ENCODE results near the gene TECRL. TPM values are rescaled to one million over a fixed set of nuclear protein-coding genes. Genes with fewer than 3 reads are reported as not detected.
A peak's percentile ranks its signal among the peaks of the same experiment; 100 is the strongest.

TECRL gene
- polyA plus RNA-seq, 12 donors, result 19.8 to 93.2 (median 50.1) TPM; not detected in 1

DNA sequence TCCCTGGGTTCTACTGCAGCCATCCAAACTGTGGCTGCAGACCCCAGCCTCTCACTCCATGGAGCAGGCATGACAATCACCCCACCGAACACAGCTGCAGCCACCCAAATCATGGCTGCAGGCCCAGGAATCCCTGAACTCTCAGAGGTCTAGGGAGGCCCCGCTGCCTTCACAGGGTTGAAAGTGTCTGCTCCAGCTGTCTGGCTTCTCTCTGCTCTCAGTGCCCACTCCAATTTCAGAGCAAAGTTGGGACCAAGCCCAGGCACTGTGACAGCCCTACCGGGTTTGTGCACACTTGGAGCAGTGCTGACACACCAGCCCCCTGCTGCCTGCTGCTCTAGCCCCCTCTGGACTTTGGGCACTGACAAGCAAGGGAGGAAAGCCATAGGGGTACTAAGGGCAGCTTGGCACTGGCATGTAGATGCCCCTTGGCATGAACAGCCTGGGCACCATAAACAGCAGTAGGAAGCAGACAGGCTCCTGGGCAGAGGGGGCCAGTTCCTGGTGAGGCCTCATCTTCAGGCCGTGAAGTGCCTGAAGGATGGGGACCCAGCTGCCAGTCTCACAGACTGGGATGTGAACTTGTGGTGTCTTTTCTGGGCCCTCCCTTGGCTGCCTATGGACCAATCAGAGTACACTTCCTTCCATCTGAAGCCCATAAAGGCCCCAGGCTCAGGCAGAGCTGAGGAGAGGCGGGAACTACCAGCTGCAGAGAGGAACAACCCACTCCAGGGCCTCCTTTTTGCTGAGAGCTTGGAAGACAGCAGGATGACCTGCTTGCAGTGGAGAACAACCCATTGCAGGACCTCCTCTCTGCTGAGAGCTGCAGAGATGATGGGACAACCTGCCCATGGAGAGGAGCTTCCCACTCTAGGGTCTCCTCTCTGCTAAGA is 68.8 kb downstream of the TECRL start:
- DNase-seq, result peak; percentile 20

DNA sequence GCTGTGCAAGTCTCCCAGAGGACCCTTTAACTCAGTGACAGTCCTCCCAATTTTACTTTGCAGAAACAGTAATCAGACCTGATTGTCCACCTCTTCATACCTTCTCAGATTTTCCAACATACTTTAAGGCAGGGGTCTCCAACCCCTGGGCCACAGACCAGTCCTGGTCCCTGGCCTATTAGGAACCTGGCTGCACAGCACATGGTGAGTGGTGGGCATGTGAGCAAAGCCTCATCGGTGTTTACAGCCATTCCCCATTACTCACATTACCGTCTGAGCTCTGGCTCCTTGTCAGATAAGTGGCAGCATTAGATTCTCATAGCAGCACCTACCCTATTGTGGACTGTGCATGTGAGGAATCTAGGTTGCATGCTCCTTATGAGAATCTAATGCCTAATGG is 74.3 kb downstream of the TECRL start:
- DNase-seq, result no peak

DNA sequence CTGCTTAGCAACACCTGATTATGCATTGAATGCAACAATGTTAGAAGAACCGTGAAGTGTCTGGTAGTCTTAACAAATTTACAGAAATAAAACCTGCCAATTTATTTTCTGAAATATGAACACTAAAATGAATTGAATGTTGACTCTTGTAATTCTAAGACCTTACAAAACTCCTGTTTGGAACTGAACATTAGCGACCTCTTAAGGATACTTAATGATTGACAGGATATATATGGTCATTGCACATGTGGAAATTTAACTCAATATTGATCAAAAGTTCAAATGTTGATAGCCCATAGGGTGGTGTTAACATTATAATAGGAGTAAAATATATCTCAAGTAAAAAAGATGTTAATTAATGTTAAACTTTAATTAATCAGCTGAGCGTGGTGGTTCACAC is 79.1 kb downstream of the TECRL start:
- no peak for DNase-seq

DNA sequence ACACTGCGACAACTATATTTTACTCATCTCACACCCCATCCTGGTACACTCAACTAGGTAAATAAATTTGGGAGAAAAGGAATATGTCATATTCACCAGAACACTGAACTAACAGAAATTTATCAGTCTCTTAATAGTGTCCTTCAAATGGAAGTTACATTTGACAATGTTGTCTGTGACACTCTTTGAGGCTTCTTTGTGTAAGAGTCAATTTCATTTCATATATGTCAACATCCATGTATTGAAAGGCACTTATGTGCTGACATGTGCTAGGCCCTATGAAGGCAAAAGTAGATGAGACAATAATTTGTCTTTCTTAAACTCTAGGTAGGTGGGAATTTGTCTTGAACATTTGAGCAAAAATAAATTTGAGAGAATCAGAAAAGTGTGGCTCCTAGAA is 82.0 kb downstream of the TECRL start:
- DNase-seq, result no peak

DNA sequence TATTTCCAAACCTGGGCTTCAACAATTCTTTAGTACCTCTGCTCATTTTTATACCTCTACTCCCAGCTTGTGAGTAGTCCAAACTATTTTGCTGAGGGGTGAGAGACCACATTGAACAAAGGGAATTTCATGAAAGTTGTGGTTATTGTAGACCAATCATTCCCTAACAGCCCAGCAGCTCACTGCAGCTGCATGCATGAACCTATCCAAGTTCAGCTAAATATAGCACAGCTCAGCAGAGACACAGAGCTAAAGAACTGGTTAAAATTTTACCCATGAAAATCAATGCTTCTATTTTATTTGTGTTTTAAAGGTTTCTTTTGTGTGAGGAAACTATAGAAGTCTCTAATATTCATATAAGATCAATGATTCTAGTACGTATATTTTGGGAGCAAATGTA is 82.7 kb downstream of the TECRL start:
- no peak for DNase-seq

DNA sequence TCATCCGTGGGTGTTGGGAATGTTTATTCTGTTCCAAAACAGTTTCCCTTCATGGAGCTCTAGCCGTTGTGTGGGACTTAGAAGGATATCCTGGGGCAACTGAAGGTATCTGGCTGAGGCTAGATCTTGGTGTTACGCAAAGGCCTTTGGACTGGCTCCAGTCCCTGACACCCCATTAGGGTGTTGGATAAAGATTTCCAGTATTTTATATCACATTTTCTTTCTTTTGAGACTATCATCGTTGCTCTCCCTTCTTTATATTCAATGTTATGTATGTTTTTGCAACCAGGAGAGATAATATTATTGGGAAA is 103.0 kb downstream of the TECRL start:
- DNase-seq, result no peak

DNA sequence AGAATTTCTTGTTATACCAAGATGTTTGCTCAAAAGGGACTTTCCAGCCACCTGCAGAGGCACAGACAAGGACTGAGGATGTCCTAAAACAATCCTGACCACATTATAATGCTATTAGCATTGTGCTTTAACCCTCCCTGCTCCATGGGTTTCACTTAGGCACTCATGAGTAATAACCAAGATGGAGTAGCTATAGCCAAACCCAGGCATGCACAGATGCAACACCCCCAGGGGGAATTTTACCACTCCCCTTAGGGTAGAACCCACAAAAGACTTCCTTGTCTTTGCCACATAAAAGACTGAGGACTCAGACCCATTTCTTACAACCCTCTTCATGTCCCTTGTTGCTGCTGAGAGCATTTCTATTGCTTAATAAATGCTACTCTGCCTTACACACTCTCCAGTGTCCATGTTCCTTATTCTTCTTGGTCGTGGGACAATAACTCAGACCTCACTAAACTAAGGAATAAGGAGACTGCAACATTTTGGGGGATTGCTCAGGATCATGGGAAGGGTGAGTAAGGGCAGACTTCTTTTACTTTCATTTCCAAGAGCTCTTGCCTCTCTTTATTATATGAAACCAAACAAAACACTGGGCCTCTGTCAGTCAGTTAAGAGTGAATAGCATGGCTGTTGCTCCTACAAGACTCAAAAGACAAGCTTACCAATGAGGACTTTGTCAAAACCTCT is 103.5 kb downstream of the TECRL start:
- DNase-seq, result no peak

DNA sequence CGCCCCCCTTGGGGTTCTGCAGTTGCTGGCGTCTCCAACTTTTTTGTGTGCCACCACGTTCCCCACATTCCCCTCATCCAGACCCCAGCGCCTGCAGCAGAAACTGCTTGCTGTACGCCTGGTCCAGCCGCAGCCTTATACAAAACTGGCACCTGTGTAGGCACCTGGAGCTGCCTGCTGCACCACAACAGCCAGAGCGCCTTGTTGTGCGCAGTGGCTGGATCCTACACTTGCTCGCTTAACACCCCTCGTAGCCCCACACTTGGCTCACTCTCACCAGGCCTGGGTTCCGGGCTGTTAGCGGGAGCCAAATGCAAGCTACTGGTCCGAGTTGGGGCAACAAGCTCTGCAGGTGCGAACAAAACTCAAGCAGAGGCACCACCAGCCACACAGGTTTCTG is 136.8 kb downstream of the TECRL start:
- no peak for DNase-seq

DNA sequence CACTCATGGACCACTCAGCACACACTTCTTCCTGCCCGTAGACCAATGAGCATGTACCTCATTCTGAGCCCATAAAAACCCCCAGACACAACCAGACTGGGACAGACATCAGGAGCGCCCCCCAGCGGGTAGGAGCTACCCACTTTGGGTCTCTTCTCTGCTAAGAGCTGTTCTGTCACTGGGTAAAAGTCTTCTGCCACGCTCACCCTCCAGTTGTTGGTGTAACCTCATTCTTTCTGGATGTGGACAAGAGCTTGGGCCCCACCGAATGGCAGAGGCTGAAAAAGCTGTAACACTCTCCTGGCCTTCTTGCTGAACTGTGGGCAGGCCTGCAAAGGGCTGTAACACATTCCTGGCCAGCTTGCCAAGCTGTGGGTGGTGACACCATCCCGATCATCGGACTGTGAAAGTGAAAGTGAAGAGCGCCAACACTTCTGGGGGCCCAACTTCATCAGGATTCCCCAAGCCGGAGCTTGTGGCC is 137.6 kb downstream of the TECRL start:
- DNase-seq, result no peak

DNA sequence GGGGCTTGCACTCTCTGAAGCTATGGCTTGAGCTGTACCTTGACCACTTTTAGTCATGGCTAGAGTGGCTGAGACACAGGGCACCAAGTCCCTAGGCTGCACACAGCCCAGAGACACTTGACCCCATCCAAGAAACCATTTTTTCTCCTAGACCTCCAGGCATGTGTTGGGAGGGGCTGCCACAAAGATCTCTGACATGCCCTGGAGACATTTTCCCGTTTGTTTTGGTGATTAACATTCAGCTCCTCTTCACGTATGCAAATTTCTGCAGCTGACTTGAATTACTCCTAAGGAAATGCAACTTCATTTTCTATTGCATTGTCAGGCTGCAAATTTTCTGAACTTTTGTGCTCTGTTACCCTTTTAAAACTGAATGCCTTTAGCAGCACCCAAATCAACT is 142.6 kb downstream of the TECRL start:
- DNase-seq, result no peak

DNA sequence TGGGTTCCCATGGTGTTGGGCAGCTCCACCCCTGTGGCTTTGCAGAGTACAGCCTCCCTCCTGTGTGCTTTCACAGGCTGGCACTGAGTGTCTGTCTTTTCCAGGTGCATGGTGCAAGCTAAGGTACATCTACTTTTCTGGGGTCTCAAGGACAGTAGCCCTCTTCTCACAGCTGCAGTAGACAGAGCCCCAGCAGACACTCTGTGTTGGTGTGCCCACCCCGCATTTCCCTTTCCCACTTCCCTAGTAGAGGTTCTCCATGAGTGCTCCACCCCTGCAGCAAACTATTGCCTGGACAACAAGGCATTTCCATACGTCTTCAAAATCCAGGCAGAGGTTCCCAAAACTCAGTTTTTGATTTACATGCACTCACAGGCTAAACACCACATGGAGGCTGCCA is 143.0 kb downstream of the TECRL start:
- DNase-seq, result no peak

DNA sequence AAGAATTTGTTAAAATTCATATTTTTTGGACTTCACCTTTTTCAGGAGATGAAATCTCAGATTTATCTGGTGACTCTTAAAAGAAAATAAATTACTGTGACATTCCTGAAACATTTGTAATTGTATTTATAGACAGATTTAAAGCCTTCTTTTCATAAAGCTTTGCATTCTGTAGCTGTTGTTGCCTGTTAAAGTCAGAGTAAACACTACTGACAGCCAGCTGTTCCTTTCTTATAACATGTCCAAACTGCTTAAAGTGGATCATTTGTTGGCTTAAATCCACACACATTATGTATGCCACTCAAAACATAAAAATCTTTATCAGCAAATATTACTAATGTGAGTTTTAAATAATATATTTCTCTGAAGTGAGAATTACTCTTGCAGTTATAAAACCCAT is 157.5 kb downstream of the TECRL start:
- DNase-seq, result no peak

DNA sequence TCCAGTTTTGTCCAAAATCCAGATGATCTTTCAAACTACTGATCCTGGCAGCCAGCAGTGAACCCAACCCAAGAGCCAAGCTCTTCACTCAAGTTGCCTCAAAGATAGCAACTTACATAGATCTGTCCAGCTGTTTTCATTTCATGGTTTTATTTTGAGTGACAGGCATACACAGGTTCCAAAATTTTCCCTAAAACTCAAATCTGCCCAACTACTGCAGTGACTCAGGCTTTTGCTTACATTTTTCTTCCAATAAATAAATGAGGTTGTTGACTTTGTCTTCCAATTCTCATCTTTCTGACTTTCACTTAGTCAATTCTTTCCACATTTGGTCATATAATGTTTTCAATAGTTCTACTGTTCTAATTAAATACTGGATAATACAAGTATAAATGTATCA is 158.8 kb downstream of the TECRL start:
- DNase-seq, result no peak

DNA sequence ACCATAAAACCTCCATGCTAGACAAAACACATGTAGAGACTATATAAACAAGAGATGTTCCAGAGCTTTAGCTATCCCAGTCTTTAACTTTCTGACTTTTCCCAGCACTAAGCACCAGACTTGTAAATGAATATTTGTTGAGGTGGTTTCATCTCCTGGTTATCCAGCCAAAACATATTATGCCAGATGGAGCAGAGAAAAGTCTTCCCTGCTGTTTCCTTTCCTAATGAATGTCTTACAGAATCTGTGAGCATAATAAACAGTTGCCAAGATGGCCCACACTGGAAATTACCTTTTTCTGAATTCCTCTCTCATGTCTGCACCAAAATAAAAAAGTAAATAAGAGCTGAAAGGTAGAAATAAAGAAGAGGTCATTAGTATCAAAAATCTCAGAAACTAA is 159.2 kb downstream of the TECRL start:
- no peak for DNase-seq

DNA sequence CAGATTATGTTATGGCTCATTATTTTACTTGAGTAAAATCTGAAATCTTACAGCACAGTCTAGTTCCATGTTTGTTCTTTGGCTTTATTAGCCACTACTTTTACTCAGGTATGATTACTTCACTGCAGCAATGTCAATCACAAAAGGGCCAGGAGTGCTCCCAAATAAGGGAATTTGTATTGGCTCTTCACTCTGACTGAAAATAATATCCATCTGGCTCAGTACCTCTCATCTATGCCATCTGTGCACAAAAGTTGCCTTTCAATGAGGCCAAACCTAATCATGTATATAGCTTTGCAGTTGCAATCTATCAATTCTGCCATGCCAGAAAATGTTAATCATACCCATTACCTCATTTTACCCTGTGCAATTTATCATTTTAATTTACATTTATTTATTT is 161.1 kb downstream of the TECRL start:
- DNase-seq, result no peak

DNA sequence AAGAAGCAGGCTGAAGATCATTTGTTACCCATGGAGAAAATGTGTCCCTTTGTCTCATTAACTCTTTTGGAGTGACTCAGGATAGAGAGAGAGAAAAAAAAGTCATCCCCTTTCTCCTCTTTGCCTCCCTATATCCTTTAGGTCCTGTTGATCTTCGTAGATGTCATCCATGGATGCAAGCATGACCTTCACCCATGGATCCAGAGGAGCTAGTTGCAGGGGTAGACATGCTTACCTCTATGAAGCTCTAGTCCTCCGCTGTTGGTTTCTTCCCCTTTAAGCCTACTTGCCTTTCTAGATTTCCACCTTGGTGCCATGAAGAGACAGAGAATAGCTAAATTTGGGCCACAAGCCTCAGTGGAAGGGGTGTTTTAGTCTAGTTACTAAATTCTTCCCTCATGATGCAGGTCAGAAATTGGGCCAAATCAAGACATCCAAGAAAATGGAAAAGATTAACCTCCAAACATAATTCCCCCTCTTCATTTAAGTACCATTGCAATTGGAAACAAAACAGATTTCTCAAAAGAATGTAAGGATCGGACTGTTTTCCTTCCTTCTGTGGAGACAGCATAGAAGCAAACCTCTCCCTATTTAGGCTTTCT is 178.4 kb downstream of the TECRL start:
- no peak for DNase-seq

All from muscle of arm (tissue), 12 donors.